ENCODE measurements around the gene IGSF6.

- TF ChIP-seq POLR2AphosphoS5 (IDR thresholded peaks at IDR 0.05) (no peak), CTCF (IDR thresholded peaks at IDR 0.05; ENCODE audit: poor library complexity, severe bottlenecking) (no peak), REST (IDR thresholded peaks at IDR 0.05; ENCODE audit: borderline replicate concordance) (no peak), TAF1 (IDR thresholded peaks at IDR 0.05; ENCODE audit: low read depth) (no peak), EZH2 (IDR thresholded peaks at IDR 0.05; ENCODE audit: borderline replicate concordance, insufficient read depth, low read length, poor library complexity, severe bottlenecking) (no peak), MXI1 (conservative IDR thresholded peaks at IDR 0.05; ENCODE audit: poor library complexity, severe bottlenecking) (no peak), RAD21 (conservative IDR thresholded peaks at IDR 0.05) (no peak)
These were observed at the start of gene IGSF6 for GRCh38 chr16:21652453-21652852.

Measured in neural cell (in vitro differentiated cells).